ENCODE measurements around the gene RPL37.
"Not testable (repeated sequence)": the region's sequence is repeated elsewhere in the genome, so short reads cannot be mapped to it uniquely, and the experiment has no call there.

RPL37 gene

GRCh38 chr5:40823459-40823858 lies 11.6 kb downstream of the RPL37 start:
- H3K9me3 ChIP-seq (ENCODE audit: insufficient read depth, low read depth, low read length) = no peaks in the 10 kb centered on the region
- no peak overlapping the region for H3K4me3 ChIP-seq (ENCODE audit: low read length)
- no peaks in the 10 kb centered on the region for H3K4me1 ChIP-seq (ENCODE audit: insufficient read depth, low read length)
- no peaks in the 10 kb centered on the region for H3K27me3 ChIP-seq (ENCODE audit: insufficient read depth, low read length)
- H3K27ac ChIP-seq (ENCODE audit: low read depth, low read length) = no peak overlapping the region
- H3K36me3 ChIP-seq (ENCODE audit: insufficient read depth, low read length) = peaks cover 34% of the 10 kb centered on the region
- no peak overlapping the region for H3K9ac ChIP-seq (ENCODE audit: low read depth, low read length)
- 56% methylated on average over 1 of the region's 1 CpG for whole genome bisulfite sequencing

- Histone ChIP-seq H3K9ac (ENCODE audit: low read depth, low read length) (no peak overlapping the region), H3K4me3 (ENCODE audit: low read length) (no peak overlapping the region), H3K27me3 (ENCODE audit: insufficient read depth, low read length) (no peaks in the 10 kb centered on the region), H3K27ac (ENCODE audit: low read depth, low read length) (no peak overlapping the region), H3K36me3 (ENCODE audit: insufficient read depth, low read length) (no peaks in the 10 kb centered on the region), H3K9me3 (ENCODE audit: insufficient read depth, low read depth, low read length) (no peaks in the 10 kb centered on the region), H3K4me1 (ENCODE audit: insufficient read depth, low read length) (no peaks in the 10 kb centered on the region)
- 90% methylated on average over 2 of the region's 2 CpGs for WGBS
Measured at GRCh38 chr5:40813698-40814281, 21.2 kb downstream of the RPL37 start.

GRCh38 chr5:40812125-40812524 lies 22.9 kb downstream of the RPL37 start:
- Histone ChIP-seq H3K4me3 (ENCODE audit: low read length) (no peak overlapping the region), H3K27me3 (ENCODE audit: insufficient read depth, low read length) (no peaks in the 10 kb centered on the region), H3K4me1 (ENCODE audit: insufficient read depth, low read length) (no peaks in the 10 kb centered on the region; the same call in 1 of the 2 replicates), H3K36me3 (ENCODE audit: insufficient read depth, low read length) (no peaks in the 10 kb centered on the region), H3K9ac (ENCODE audit: low read depth, low read length) (no peak overlapping the region), H3K9me3 (ENCODE audit: insufficient read depth, low read depth, low read length) (no peaks in the 10 kb centered on the region), H3K27ac (ENCODE audit: low read depth, low read length) (no peak overlapping the region)
- WGBS = 57% methylated on average over 1 of the region's 1 CpG

GRCh38 chr5:40801771-40802562 lies 33.1 kb downstream of the RPL37 start:
- 87% methylated on average over 6 of the region's 8 CpGs for WGBS
- Histone ChIP-seq H3K4me3 (ENCODE audit: low read length) (no peak overlapping the region), H3K4me1 (ENCODE audit: insufficient read depth, low read length) (peaks cover 18% of the 10 kb centered on the region), H3K27ac (ENCODE audit: low read depth, low read length) (no peak overlapping the region), H3K9ac (ENCODE audit: low read depth, low read length) (no peak overlapping the region), H3K36me3 (ENCODE audit: insufficient read depth, low read length) (no peaks in the 10 kb centered on the region), H3K9me3 (ENCODE audit: insufficient read depth, low read depth, low read length) (no peaks in the 10 kb centered on the region), H3K27me3 (ENCODE audit: insufficient read depth, low read length) (no peaks in the 10 kb centered on the region)

GRCh38 chr5:40799258-40799657 lies 35.8 kb downstream of the RPL37 start:
- H3K4me3 ChIP-seq (ENCODE audit: low read length) = peak overlapping the region; percentile 99
- H3K9me3 ChIP-seq (ENCODE audit: insufficient read depth, low read depth, low read length) = no peaks in the 10 kb centered on the region
- no peaks in the 10 kb centered on the region for H3K27me3 ChIP-seq (ENCODE audit: insufficient read depth, low read length)
- H3K27ac ChIP-seq (ENCODE audit: low read depth, low read length) = no peak overlapping the region
- peaks cover 23% of the 10 kb centered on the region for H3K4me1 ChIP-seq (ENCODE audit: insufficient read depth, low read length)
- H3K36me3 ChIP-seq (ENCODE audit: insufficient read depth, low read length) = peaks cover 4% of the 10 kb centered on the region; the same call in 1 of the 2 replicates
- 0% methylated on average over 1 of the region's 1 CpG for WGBS
- peak overlapping the region; percentile 96; the same call in 1 of the 2 replicates for H3K9ac ChIP-seq (ENCODE audit: low read depth, low read length)

- Histone ChIP-seq H3K9me3 (ENCODE audit: insufficient read depth, low read depth, low read length) (no peaks in the 10 kb centered on the region), H3K27me3 (ENCODE audit: insufficient read depth, low read length) (no peaks in the 10 kb centered on the region), H3K36me3 (ENCODE audit: insufficient read depth, low read length) (peaks cover 4% of the 10 kb centered on the region; the same call in 1 of the 2 replicates), H3K27ac (ENCODE audit: low read depth, low read length) (peak overlapping the region; percentile 94), H3K4me3 (ENCODE audit: low read length) (peak overlapping the region; percentile 99), H3K9ac (ENCODE audit: low read depth, low read length) (peak overlapping the region; percentile 96), H3K4me1 (ENCODE audit: insufficient read depth, low read length) (peaks cover 23% of the 10 kb centered on the region)
- under 1% methylated on average over 5 of the region's 7 CpGs for WGBS
Measured at GRCh38 chr5:40798801-40799210, 36.2 kb downstream of the RPL37 start.

- Histone ChIP-seq H3K36me3 (ENCODE audit: insufficient read depth, low read length) (peaks cover 4% of the 10 kb centered on the region; the same call in 1 of the 2 replicates), H3K9ac (ENCODE audit: low read depth, low read length) (peak within 1 kb of the TSS; percentile 97), H3K4me3 (ENCODE audit: low read length) (peak within 1 kb of the TSS; percentile 99), H3K27me3 (ENCODE audit: insufficient read depth, low read length) (no peaks in the 10 kb centered on the region), H3K4me1 (ENCODE audit: insufficient read depth, low read length) (peaks cover 23% of the 10 kb centered on the region), H3K9me3 (ENCODE audit: insufficient read depth, low read depth, low read length) (no peaks in the 10 kb centered on the region), H3K27ac (ENCODE audit: low read depth, low read length) (peak within 1 kb of the TSS; percentile 99)
- under 1% methylated on average over 65 of the region's 70 CpGs for WGBS
Measured at GRCh38 chr5:40798012-40798800, 36.8 kb downstream of the RPL37 start, which contains the start of gene PRKAA1. Gene PRKAA1, minus strand, starts transcription at chr5:40798374. Its CDS starts 185 bp downstream, at chr5:40798189.

GRCh38 chr5:40797273-40798011 lies 37.6 kb downstream of the RPL37 start:
- no peaks in the 10 kb centered on the region for H3K27me3 ChIP-seq (ENCODE audit: insufficient read depth, low read length)
- peak overlapping the region; percentile 97 for H3K9ac ChIP-seq (ENCODE audit: low read depth, low read length)
- H3K9me3 ChIP-seq (ENCODE audit: insufficient read depth, low read depth, low read length) = no peaks in the 10 kb centered on the region
- peak overlapping the region; percentile 99 for H3K27ac ChIP-seq (ENCODE audit: low read depth, low read length)
- under 1% methylated on average over 56 of the region's 56 CpGs for WGBS
- peak overlapping the region; percentile 99 for H3K4me3 ChIP-seq (ENCODE audit: low read length)
- peaks cover 23% of the 10 kb centered on the region for H3K4me1 ChIP-seq (ENCODE audit: insufficient read depth, low read length)
- H3K36me3 ChIP-seq (ENCODE audit: insufficient read depth, low read length) = peaks cover 4% of the 10 kb centered on the region; the same call in 1 of the 2 replicates

- Histone ChIP-seq H3K27me3 (ENCODE audit: insufficient read depth, low read length) (no peaks in the 10 kb centered on the region), H3K27ac (ENCODE audit: low read depth, low read length) (no peak overlapping the region), H3K9me3 (ENCODE audit: insufficient read depth, low read depth, low read length) (no peaks in the 10 kb centered on the region), H3K9ac (ENCODE audit: low read depth, low read length) (peak overlapping the region; percentile 97; the same call in 1 of the 2 replicates), H3K4me3 (ENCODE audit: low read length) (peak overlapping the region; percentile 99), H3K36me3 (ENCODE audit: insufficient read depth, low read length) (peaks cover 4% of the 10 kb centered on the region; the same call in 1 of the 2 replicates), H3K4me1 (ENCODE audit: insufficient read depth, low read length) (peaks cover 17% of the 10 kb centered on the region; the same call in 1 of the 2 replicates)
- WGBS = 85% methylated on average over 3 of the region's 3 CpGs
Measured at GRCh38 chr5:40796487-40796889, 38.5 kb downstream of the RPL37 start.

GRCh38 chr5:40794877-40795276 lies 40.1 kb downstream of the RPL37 start:
- H3K9ac ChIP-seq (ENCODE audit: low read depth, low read length); H3K9me3 ChIP-seq (ENCODE audit: insufficient read depth, low read depth, low read length); H3K27ac ChIP-seq (ENCODE audit: low read depth, low read length); H3K27me3 ChIP-seq (ENCODE audit: insufficient read depth, low read length); H3K36me3 ChIP-seq (ENCODE audit: insufficient read depth, low read length); H3K4me3 ChIP-seq (ENCODE audit: low read length): not testable (repeated sequence)
- H3K4me1 ChIP-seq (ENCODE audit: insufficient read depth, low read length) = peaks cover 17% of the 10 kb centered on the region; the same call in 1 of the 2 replicates
- WGBS = 86% methylated on average over 1 of the region's 3 CpGs

Measured in HUES64 (cell line).